NCI-H2107 treated with DMSO at 0.1 percent for 48 hours (cell line): ENCODE data around the gene AP1B1.
A peak's percentile ranks its signal among the peaks of the same experiment; 100 is the strongest.
"Not testable (repeated sequence)": the region's sequence is repeated elsewhere in the genome, so short reads cannot be mapped to it uniquely, and the experiment has no call there.

Experiments used
- DNase-seq: peaks from one replicate; lab custom pipeline; 2025; ENCODE audit not compliant: unreplicated experiment; lab: John Stamatoyannopoulos, UW

The AP1B1 gene

DNA sequence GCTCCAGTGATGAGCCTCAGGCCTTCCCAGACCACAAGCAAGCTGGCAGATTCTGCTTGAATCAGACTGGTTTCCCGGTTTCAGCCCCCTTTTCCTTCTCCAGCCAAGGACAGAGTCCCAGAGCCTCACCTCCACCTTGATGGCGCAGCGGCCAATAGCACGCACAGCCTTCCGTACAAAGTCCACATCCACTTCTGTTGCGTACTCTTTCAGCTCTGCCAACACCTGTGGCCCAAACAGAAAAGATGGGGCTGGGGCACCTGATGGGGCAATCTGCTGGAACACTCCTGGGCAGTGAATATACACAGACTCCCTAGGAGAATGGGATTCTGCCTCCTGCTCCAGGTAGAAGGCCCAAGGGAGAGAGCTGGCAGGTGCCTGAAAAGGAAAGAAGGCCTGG lies 37.3 kb downstream of the AP1B1 start:
- DNase-seq, result no peak

DNA sequence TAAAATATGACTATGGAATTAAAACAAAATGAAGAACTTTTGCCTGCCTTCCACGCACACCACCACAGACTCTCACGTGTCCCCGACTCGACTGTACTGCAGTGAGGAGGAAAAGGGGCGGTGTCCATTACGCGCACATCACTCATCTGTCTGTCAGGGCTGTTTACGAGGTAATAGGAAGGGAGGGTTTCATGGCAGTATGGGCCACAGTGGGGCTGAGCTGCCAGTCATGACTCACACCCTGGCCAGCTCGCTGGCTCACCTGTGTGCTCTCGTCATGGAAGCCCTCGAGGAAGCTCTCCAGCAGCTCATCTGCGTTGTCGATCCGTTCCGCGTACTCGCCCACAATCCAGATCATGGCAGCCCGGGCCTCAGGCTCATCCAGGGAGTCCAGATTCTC lies 39.4 kb downstream of the AP1B1 start:
- no peak for DNase-seq

DNA sequence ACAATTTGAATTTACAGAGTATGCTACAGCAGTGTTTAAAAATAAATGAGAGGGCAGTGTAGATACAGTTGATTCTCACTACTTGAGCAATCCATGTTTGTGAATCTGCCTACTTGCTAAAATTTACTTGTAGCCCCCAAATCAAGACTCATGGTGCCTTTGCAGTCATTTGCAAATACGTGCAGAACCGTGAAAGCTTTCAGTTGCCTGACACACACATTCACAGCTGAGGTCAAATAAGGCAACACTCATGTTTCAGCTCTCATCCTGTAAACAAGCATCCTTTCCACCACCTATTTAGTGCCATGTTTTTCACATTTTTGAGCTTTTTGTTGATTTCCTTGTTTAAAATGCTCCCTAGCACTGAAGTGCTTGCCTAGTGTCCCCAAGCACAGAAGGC lies 40.3 kb downstream of the AP1B1 start:
- DNase-seq, result no peak

DNA sequence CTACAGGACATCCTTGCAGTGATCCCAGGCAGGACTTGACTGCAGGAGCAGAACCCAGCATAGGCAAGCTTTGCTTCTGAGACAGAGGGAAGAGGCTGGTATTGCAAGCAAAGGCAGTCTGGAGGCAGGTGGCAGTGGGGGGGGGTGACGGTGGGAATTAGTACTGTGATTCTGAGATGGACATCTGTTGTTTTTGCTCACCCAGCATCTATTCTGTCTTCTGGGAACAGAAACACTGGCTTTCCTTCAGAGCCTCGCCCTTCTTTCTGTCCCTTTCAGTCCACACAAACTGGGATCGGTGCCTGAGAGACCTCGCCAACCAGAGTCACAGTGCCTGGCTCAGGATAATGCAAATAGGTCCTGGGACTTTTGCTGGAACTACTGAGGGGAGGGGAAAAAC lies 41.7 kb downstream of the AP1B1 start:
- no peak for DNase-seq

DNA sequence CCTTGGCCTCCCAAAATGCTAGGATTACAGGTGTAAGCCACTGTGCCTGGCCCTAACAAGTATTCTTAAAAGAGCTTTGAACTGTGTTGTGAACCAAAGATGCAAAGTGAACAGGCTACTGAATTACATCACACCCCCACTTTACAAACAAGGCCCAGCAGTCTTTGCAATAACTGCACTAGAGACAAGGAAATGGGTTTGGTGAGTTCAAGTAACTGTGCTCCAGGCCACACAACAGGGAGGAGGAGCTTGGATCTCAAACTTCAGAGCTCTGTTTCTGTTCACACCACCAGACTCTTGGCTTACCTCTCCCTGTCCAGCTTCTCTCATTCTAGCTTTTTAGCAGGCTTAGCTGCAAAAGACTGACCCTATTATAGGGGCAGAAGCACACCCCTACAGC lies 42.4 kb downstream of the AP1B1 start:
- DNase-seq, result no peak

DNA sequence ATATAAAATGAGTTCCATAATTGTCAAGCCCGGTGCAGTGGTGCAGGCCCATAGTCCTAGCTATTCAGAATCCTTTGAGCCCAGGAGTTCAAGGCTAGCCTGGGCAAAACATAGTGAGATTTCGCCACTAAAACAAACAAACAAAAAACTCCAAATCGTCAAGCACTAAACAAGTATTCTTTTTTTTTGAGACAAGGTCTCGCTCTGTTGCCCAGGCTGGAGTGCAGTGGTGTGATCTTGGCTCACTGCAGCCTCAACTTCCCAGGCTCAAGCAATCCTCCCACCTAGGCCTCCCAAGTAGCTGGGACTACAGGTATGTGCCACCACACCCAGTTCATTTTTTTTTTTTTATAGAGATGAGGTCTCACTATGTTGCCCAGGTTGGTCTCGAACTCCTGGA lies 43.5 kb downstream of the AP1B1 start:
- DNase-seq, result not testable (repeated sequence)

DNA sequence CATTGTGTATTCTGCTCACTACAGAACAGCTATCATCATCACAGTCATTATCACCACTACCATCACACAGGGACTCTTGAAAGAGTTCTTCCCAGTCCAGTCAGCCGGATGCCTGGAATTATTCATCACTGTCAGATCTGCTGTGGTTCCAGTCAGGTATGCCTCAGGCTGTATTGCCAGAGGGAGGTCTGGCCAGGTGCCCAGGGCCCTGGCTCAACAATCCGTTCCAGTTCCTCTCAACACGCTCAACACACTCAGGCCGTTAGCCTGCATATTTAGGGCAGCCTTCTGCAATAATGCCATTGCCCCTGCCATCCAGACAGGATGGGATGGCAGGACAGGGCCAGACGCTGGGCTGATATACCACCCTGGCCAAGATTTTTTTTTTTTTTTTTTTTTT lies 44.2 kb downstream of the AP1B1 start:
- peak; percentile 63 for DNase-seq

DNA sequence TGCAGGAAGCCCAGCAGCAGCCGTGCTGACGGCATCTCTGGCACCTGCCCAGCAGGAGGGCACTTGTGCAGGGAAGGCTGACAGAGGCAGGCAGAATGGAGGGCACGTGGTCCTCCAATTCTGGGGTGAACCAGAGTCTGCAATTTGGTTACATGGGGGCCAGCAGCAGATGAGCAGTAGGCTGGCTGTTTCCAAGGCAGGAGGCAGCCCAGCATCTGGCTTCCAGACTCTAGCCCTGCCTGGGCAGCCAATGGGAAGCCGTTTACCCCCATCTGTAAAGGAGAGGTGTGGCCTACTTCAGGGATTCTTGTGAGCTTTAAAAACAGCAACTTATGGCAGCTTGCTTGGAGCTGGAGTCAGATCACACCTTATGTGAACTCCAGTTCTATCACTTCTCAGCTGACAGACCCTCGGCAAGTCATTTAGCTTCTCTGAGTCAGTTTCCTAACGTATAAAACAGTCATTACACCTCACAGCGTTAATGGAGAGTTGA lies 45.0 kb downstream of the AP1B1 start:
- peak; percentile 27 for DNase-seq

DNA sequence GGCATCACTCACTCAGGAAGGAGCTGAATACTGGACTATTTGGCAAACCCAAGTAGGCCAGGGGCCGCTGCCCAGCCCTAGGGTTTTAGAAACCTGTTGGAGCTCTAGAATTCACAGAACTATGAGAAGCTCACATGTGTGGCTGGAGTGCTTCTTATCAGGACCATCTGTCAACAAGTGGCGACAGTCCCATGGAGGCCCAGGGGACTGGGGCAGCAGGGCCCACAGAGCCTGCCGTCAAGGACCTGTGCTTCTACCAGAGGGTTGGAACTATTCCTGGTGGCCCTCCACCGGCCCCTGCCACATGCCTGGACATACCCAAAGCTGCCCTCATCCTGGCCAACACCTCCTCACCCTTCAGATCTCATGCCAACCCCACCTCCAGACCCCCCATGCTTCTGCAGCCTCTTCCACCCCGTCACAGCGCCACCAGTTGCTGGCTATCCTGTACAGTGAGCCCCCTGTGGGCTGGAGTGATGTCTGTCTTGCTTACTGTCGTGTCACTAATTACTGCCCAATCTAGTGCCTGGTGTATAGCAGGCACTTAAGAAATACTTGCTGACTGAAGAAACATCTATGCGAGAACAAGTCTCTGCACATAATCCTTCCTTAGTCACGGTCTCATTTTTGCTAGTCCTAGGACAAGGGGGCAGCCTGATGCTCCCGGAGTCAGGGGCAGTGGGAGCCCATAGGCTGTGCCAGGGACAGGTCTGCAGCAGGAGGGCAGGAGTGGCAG lies 45.6 kb downstream of the AP1B1 start:
- DNase-seq, result no peak

DNA sequence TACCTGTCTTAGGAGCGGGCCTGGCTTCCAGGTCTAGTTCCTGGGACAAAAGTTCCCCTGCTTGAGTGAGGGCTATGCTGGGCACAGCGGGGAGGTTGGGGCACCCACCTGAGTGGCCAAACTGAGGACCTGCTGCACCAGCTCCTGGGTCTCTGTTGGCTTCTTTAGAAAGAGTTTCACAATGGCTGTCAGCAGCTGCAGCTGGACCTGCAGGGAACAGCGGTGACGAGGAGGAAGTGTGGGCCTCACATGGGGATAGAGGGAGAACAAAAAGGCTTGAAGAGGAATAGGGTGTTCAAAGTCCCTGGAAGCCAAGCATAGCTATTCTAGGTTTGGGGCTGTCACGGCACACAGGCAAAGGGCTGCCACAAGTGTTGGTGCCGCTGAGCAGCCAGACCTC lies 46.2 kb downstream of the AP1B1 start:
- DNase-seq, result no peak

DNA sequence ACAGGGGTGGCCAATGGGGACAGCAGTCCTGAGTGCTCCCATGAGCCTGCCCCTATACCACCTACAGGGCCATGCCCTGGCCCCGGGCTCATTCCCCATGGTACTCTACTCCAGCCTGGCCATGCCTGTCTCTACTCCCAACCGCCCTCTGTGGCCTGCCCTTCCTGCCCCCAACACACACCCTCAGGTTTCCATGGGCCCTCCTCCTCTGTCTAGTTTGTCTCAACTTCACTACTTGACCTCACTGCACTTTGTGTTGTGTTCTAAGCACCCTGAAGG lies 46.6 kb downstream of the AP1B1 start:
- no peak for DNase-seq

DNA sequence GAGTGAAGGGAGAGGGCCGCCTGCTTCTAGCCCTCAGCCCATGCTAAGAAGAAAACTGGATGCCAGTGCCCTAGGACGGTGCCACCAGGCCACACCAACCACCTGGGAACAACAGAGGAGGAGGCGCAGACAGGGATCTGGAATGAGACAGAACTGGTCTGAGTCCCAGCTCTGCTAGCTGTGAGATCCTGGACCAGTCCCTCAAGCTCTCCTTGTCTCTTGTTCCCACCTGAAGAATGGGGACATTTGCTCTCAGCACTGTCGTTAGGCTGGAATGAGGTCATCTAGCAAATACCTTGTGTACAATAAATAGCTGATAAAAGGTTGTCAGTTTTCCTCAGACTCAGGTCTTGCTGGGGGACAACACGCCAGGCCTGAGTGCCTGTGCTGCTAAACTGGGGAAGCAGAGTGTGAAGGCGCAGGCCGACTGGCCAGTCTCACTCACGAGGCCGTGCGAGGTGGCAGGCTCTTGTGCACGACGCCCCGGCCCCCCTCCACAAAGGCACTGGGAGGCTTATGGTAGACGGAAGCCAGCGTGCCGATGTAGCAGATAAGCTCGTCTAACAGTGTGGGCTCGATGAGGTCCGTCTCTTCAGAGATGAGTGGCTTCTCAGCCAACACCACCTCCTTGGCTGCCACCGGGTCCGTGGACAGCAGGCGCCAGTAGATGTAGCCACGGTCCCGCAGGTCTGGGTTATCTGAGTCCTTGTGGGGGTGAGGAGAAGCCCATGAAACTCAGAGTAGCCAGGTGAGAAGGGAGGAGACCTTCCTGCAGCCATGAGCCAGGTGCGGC lies 47.1 kb downstream of the AP1B1 start:
- no peak for DNase-seq

DNA sequence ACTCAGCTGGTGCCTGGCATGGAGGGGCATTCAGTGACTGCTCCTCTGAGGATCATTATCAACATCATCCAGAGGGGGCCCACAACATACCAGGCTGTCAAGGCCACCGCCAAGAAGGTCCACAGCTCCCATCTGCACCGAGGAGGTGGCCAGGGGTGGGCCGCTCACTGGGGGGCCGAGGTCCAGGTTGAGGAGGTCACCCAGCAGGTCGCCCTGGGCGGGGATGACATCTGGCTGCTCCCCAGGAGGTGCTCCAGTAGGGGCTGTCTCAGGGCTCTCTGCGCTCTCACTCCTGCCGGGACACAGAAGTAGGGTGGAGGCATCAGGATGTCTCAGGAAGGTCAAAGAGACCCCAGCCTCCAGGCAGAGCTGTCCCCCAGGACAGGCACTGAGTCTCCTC lies 47.8 kb downstream of the AP1B1 start:
- DNase-seq, result no peak

DNA sequence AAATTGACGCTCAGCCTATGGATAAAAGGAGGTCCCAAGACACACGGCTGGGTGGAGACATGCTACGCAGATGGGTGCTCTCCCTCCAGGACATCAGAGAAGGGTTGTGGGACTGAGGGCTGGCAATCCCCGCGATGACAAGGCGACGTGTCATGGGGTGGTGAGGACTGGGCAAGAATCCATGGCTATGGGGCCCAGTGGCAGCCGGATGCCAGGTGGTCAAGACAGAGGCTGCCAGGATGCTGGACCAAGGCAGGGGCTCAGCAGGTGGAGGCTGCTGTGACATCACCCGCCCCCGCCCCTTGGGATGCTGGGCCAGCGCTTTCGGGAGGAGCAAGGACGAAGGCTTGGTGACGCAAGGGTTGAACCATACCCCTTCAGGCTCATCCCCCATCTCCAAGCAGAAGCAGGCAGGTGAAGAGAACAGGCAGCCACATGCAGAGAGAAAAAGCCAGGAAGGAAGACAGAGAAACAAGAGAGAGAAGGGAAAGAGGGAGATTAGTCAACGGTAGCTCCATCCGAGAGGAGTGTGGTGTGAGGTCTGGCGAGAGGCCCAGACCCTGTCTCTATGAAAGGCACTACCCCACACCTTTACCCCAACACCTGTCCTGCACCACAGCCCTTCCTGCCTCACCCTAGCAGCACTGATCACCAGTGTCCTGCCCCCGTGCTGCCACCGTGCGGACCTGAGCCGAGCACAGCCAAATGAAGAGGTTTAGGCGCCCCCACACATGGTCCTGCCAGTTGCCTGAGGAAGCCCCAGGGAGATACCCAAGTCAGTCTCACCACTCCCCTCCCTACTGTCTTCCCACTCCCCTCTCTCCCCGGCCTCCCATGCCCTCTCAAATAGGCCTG lies 48.8 kb downstream of the AP1B1 start:
- no peak for DNase-seq

DNA sequence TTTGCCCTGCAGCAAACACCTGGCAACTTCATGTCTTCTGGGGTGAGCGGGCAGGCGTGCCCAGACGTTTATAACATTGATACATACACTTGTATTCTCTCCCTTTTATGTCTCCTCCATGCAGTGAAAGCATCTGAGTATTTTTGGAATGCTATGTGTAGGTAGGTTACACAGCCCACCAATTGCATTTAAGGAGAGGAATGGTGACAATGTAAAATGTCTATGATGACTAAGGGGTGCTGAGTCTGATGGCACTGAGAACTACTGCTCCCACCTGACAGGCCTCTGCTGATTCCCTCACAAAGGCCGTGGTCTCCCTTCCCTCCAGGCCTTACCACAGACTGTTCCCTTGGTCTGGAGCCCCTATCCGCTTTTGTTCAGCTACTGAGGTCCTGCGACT lies 50.0 kb downstream of the AP1B1 start:
- DNase-seq, result no peak

DNA sequence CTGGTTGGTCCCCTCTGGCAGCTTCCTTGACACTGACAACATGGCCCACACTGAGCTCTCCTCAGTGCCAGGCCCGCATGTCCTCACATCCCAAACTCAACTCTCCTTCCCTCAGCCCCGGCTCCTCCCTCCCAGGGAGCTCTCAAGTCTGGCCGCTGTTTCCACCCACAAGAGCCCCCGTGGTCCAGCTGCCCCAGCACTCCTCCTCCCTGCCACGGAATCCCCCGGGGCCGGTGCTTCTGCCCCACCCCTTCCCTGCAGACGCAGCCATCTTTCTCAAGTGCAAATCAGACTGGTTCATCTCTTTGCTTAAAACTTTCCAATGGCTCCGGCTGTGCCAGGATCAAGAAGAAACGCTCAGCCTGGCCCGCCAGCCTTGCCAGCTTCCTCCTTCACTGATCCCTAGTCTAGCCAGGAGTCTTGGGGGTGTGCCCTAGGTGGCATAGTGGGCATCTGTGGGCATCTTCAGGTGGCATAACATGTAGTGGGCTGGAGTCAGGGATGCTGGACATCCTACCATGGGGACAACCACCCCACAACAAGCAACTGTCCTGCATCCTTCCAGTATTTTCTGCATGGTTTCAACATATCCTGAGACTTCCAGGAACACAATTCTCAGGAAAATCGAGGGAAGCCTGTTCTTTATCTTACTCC lies 50.6 kb downstream of the AP1B1 start:
- DNase-seq, result no peak

DNA sequence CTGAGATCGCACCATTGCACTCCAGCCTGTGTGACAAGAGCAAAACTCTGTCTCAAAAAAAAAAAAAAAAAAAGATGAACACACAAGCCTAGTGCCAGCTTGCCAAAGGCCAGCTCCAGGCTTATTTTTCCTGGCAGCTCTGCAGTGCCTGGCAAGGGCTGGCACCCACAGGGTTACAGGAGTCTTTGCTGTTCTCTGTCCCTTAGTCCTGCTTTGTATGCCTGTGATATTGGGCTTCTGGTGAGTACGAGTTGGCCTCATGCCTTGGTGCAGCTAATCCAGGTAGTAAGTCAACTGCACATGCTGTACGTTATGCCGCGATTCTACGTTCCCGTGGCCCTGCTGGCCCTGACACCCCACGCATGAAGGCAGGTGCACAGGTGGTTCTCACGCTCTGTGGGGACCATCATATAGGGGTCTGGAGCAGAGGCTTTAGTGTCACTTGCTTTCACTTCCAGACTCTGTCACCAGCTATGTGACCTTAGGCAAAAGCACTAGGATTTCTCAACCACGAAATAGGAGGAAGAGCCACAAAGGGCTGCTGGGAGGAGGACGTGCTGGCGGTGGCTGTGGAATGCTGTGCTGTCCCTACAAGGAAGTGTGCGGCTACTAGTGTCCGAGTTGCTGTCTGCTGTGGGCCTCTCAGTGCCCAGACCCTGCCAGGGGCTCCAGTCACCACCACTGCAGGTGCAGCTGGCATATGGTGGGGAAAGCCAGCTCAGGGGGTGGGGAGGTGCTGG lies 51.4 kb downstream of the AP1B1 start:
- no peak for DNase-seq

DNA sequence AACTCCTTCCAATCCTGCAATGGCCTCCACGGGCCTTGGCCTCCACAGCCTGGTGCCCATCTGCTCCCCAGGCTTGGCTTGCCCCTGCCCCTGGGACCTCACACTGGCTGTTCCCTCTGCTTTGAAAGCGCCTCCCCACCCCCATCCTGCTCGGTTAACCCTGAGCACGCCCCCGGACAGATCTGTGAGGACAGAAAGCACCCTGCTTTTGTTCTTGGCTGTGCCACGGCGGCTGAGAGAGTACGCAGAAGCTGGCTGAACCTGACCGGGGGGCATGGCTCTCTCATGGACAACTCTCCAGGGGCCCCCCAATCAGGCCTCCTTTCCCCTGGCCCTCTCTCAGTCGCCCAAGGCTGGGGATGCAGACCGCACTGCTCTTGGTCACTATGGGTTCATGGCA lies 52.7 kb downstream of the AP1B1 start:
- no peak for DNase-seq

DNA sequence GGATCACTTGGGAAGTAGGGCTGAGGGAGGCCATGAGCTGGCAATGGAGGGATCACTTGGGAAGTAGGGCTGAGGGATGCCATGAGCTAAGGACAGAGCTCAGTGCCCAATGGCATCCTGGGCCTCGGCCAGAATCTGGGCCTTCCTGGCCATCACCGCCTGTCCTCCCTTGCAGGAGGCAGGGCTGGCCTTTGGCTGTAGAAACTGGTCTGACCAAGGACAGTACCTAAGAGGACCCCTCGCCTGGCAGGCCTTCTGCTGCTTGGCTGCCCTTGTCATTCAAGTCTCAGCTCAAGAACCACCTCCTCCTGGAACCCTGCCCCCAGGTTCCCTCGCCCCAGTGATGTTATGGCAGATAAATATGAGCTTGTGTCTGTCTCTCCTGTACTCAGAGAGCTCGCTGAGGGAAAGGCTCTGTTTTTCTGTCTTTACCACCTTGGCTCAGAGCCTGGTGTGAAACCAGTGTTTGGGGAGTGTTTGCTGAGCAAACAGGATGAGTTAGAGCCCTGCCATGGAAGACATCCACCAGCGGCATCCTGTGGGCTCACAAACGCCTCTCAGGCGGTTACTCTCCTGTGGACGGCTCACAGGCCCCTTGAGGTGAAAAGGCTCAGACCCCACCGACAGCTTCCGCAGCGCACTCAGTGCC lies 53.5 kb downstream of the AP1B1 start:
- DNase-seq, result no peak

DNA sequence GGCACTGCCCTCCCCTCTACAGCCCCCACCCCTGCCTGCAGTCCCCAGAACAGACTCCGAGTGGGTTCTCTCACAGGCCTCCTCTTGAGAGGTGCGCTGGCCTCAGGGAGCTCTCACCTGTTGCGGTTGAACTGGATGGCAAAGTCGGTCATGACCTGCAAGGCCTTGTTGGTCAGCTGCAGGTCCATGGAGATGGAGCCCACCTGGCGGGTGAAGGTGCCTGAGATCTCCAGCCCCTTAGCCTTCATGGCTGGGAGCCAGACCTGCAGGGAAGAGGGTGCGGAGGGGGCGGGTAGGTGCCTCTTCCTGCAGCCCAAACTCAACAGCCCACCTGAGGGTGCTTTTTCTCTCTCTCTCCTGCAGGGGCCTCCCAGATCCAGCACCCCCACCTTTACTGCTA lies 54.2 kb downstream of the AP1B1 start:
- no peak for DNase-seq
